H1 (cell line): Measurements from ENCODE around the gene CPLANE1. TPM values are rescaled to one million over a fixed set of nuclear protein-coding genes. Genes with fewer than 3 reads are reported as not detected.

Experiments used
- CTCF ChIA-PET: fragments of 300-600 bp; sonication (Branson Sonifier 250); formaldehyde crosslinking; loops from one replicate; lab custom pipeline; 2021; ENCODE audit not compliant: partially characterized antibody; lab: Charles Lee
- POLR2A ChIA-PET: fragments of 300-600 bp; sonication (Branson Sonifier 250); formaldehyde crosslinking; loops from one replicate; lab custom pipeline; 2021; ENCODE audit warnings: inconsistent platforms; ENCODE audit not compliant: partially characterized antibody; lab: Charles Lee
- DNase-seq, 2 experiments: peaks; one replicate each; pipeline versions ENCODE4 v3.0.0 to v3.0.0-alpha.2; 2010 to 2022; ENCODE audit warnings: low spot score in 2 of 2, low read depth in 1 of 2, mixed read lengths in 1 of 2
- FAIRE-seq: peaks from 2 replicates; lab custom pipeline; 2011; peaks lifted over from hg19 to GRCh38; lab: Jason Lieb, UNC
- H2AFZ ChIP-seq: 2 replicates; pipeline ENCODE4 v1.8.1; 2012; ENCODE audit warnings: low read length, inconsistent platforms
- H2AK5ac ChIP-seq: 2 replicates; pipeline ENCODE4 v1.6.1; 2013; ENCODE audit warnings: low read depth, low read length
- H2BK120ac ChIP-seq: replicated peaks from 2 replicates; pipeline ENCODE3; 2013; ENCODE audit warnings: low read depth, low read length, inconsistent platforms
- H2BK12ac ChIP-seq: 2 replicates; pipeline ENCODE4 v1.6.1; 2013; ENCODE audit warnings: low read depth, low read length
- H2BK15ac ChIP-seq: 2 replicates; pipeline ENCODE4 v1.6.1; 2013; ENCODE audit warnings: low read length
- H2BK20ac ChIP-seq: 2 replicates; pipeline ENCODE4 v1.6.1; 2013; ENCODE audit warnings: low read length
- H2BK5ac ChIP-seq: 2 replicates; pipeline ENCODE4 v1.6.1; 2013; ENCODE audit warnings: low read depth, low read length
- H3K14ac ChIP-seq: 2 replicates; pipeline ENCODE4 v1.6.1; 2013; ENCODE audit warnings: inconsistent platforms; ENCODE audit not compliant: insufficient read length
- H3K18ac ChIP-seq: 2 replicates; pipeline ENCODE4 v1.6.1; 2013; ENCODE audit warnings: low read length; ENCODE audit errors: extremely low read depth
- H3K23ac ChIP-seq: 2 replicates; pipeline ENCODE4 v1.6.1; 2013; ENCODE audit warnings: inconsistent platforms; ENCODE audit not compliant: insufficient read length
- H3K23me2 ChIP-seq: 2 replicates; pipeline ENCODE4 v1.6.1; 2013; ENCODE audit warnings: low read depth, low read length
- H3K27ac ChIP-seq: 2 replicates; pipeline ENCODE4 v1.6.1; 2011; ENCODE audit warnings: low read depth, low read length, inconsistent platforms
- H3K27me3 ChIP-seq, 4 experiments: replicated peaks in 1 of 4; 1 replicate in 1 of 4; 2 replicates in 3 of 4; pipeline versions ENCODE4 v1.6.1 to v1.8.1; 2011 to 2013; ENCODE audit warnings: low read length in 3 of 4, mild to moderate bottlenecking in 3 of 4, inconsistent platforms in 2 of 4, mixed read lengths in 2 of 4, moderate library complexity in 1 of 4; ENCODE audit not compliant: control insufficient read depth in 3 of 4, insufficient read depth in 3 of 4; ENCODE audit errors: extremely low read depth in 1 of 4
- H3K36me3 ChIP-seq, 4 experiments: 2 replicates each; pipeline versions ENCODE4 v1.6.1 to v1.8.1; 2011 to 2013; ENCODE audit warnings: mild to moderate bottlenecking in 4 of 4, low read length in 3 of 4, moderate library complexity in 2 of 4, control low read depth in 1 of 4, inconsistent platforms in 1 of 4; ENCODE audit not compliant: insufficient read depth in 4 of 4, control insufficient read depth in 2 of 4
- H3K4ac ChIP-seq: replicated peaks from 2 replicates; pipeline ENCODE3; 2013; ENCODE audit warnings: low read length, low read depth, mixed read lengths, inconsistent platforms; ENCODE audit not compliant: insufficient read length
- H3K4me1 ChIP-seq, 4 experiments: replicated peaks in 1 of 4; 1 replicate in 1 of 4; 2 replicates in 3 of 4; pipeline versions ENCODE4 v1.6.1 to v1.8.1; 2011 to 2013; ENCODE audit warnings: low read length in 3 of 4, inconsistent platforms in 2 of 4, mixed read lengths in 1 of 4; ENCODE audit not compliant: insufficient read depth in 4 of 4, control insufficient read depth in 3 of 4
- H3K4me2 ChIP-seq, 2 experiments: 2 replicates each; pipeline versions ENCODE4 v1.6.1 to v1.8.1; 2011 to 2013; ENCODE audit warnings: low read depth in 2 of 2, low read length in 2 of 2, control low read depth in 1 of 2, inconsistent platforms in 1 of 2, mild to moderate bottlenecking in 1 of 2; ENCODE audit not compliant: insufficient read depth in 1 of 2
- H3K4me3 ChIP-seq, 4 experiments: fragments of 200-600, 300-600 bp in 1 of 4; sonication (generic), shearing (Covaris generic), sonication (Bioruptor Twin) in 1 of 4; 2 replicates each; pipeline versions ENCODE4 v1.5.1 to v1.8.1; 2011 to 2016; ENCODE audit warnings: low read length in 4 of 4, low read depth in 3 of 4, control low read depth in 2 of 4, inconsistent platforms in 2 of 4, mild to moderate bottlenecking in 2 of 4, mixed read lengths in 1 of 4, moderate library complexity in 1 of 4; ENCODE audit not compliant: insufficient read depth in 2 of 4; ENCODE audit errors: extremely low read depth in 1 of 4
- H3K56ac ChIP-seq: replicated peaks from 2 replicates; pipeline ENCODE3; 2013; ENCODE audit warnings: low read depth, mild to moderate bottlenecking, mixed read lengths, low read length, inconsistent platforms; ENCODE audit not compliant: insufficient read length
- H3K79me1 ChIP-seq: 2 replicates; pipeline ENCODE4 v1.6.1; 2013; ENCODE audit warnings: low read depth, low read length, control low read depth
- H3K79me2 ChIP-seq, 2 experiments: 2 replicates each; pipeline versions ENCODE4 v1.6.1 to v1.8.1; 2012 to 2013; ENCODE audit warnings: low read length in 2 of 2, mild to moderate bottlenecking in 2 of 2, inconsistent platforms in 1 of 2; ENCODE audit not compliant: insufficient read depth in 2 of 2, control insufficient read depth in 1 of 2
- H3K9ac ChIP-seq, 4 experiments: replicated peaks in 1 of 4; 1 replicate in 1 of 4; 2 replicates in 3 of 4; pipeline versions ENCODE4 v1.6.1 to v1.8.1; 2011 to 2013; ENCODE audit warnings: low read depth in 3 of 4, low read length in 3 of 4, control low read depth in 2 of 4, mild to moderate bottlenecking in 2 of 4, moderate library complexity in 2 of 4, inconsistent platforms in 1 of 4; ENCODE audit errors: extremely low read depth in 1 of 4
- H3K9me3 ChIP-seq, 2 experiments: 2 replicates each; pipeline versions ENCODE4 v1.6.1 to v1.8.1; 2012 to 2013; ENCODE audit warnings: mild to moderate bottlenecking in 2 of 2, moderate library complexity in 2 of 2, control low read depth in 1 of 2, inconsistent platforms in 1 of 2, low read depth in 1 of 2, low read length in 1 of 2, mixed read lengths in 1 of 2; ENCODE audit not compliant: insufficient read depth in 2 of 2
- H4K20me1 ChIP-seq, 2 experiments: replicated peaks in 1 of 2; 2 replicates each; pipeline versions ENCODE3 to v1.8.1; 2011 to 2013; ENCODE audit warnings: inconsistent platforms in 2 of 2, low read length in 2 of 2, mild to moderate bottlenecking in 1 of 2; ENCODE audit not compliant: insufficient read depth in 2 of 2, control insufficient read depth in 1 of 2
- H4K5ac ChIP-seq: 2 replicates; pipeline ENCODE4 v1.6.1; 2013; ENCODE audit warnings: low read length, low read depth, mixed read lengths, inconsistent platforms; ENCODE audit not compliant: insufficient read length
- H4K8ac ChIP-seq: 2 replicates; pipeline ENCODE4 v1.8.0; 2013; ENCODE audit warnings: mild to moderate bottlenecking, moderate library complexity, low read length, inconsistent platforms; ENCODE audit not compliant: insufficient read depth; ENCODE audit errors: extremely low read depth
- H4K91ac ChIP-seq: replicated peaks from 2 replicates; pipeline ENCODE3; 2013; ENCODE audit warnings: low read length, mixed read lengths, inconsistent platforms; ENCODE audit not compliant: insufficient read length
- CEBPB ChIP-seq: IDR thresholded peaks from 2 replicates; pipeline ENCODE4 v1.6.1; 2012; ENCODE audit warnings: low read depth, low read length
- CHD1 ChIP-seq: IDR thresholded peaks from 2 replicates; pipeline ENCODE4 v1.6.1; 2012; ENCODE audit warnings: low read depth, low read length, improper control_type of control experiment
- GTF2F1 ChIP-seq: IDR thresholded peaks from 2 replicates; pipeline ENCODE4 v1.6.1; 2012; ENCODE audit warnings: low read depth, low read length, improper control_type of control experiment, borderline replicate concordance
- HDAC2 ChIP-seq, 2 experiments: fragments of 300-600 bp in 1 of 2; sonication (generic) in 1 of 2; IDR thresholded peaks; 2 replicates each; pipeline ENCODE4 v1.6.1; 2011 to 2012; ENCODE audit warnings: low read depth in 2 of 2, low read length in 2 of 2, mild to moderate bottlenecking in 2 of 2, moderate library complexity in 2 of 2, borderline replicate concordance in 1 of 2, inconsistent platforms in 1 of 2
- HDAC6 ChIP-seq: IDR thresholded peaks from one replicate; pipeline ENCODE4 v1.7.1; 2012; ENCODE audit warnings: low read depth, mild to moderate bottlenecking, inconsistent platforms, low read length, moderate library complexity
- JUN ChIP-seq: IDR thresholded peaks from 2 replicates; pipeline ENCODE4 v1.6.1; 2011; ENCODE audit warnings: low read depth, mild to moderate bottlenecking, improper control_type of control experiment, low read length
- KDM5A ChIP-seq: fragments of 200-600 bp; IDR thresholded peaks from 2 replicates; pipeline ENCODE4 v1.7.1; 2012; ENCODE audit warnings: mild to moderate bottlenecking, low read length, inconsistent platforms, mixed read lengths
- MAFK ChIP-seq: IDR thresholded peaks from 2 replicates; pipeline ENCODE4 v1.6.1; 2012; ENCODE audit warnings: low read depth, mild to moderate bottlenecking, improper control_type of control experiment, low read length
- SAP30 ChIP-seq: fragments of 300-600 bp; sonication (generic); IDR thresholded peaks from 2 replicates; pipeline ENCODE4 v1.7.1; 2012; ENCODE audit warnings: low read length, moderate library complexity, mild to moderate bottlenecking, inconsistent platforms; ENCODE audit not compliant: insufficient read depth, insufficient replicate concordance
- SIN3A ChIP-seq, 2 experiments: IDR thresholded peaks in 1 of 2; conservative IDR thresholded peaks in 1 of 2; 2 replicates each; pipeline ENCODE4 v1.6.1; 2011 to 2012; ENCODE audit warnings: low read length in 2 of 2, improper control_type of control experiment in 1 of 2, low read depth in 1 of 2, mild to moderate bottlenecking in 1 of 2
- SIX5 ChIP-seq: IDR thresholded peaks from 2 replicates; pipeline ENCODE4 v1.6.1; 2011; ENCODE audit warnings: mild to moderate bottlenecking, low read depth, low read length
- SP2 ChIP-seq: IDR thresholded peaks from 2 replicates; pipeline ENCODE4 v1.6.1; 2012; ENCODE audit warnings: mild to moderate bottlenecking, low read length, inconsistent platforms
- TCF12 ChIP-seq: IDR thresholded peaks from 2 replicates; pipeline ENCODE4 v1.6.1; 2011; ENCODE audit warnings: low read depth, mild to moderate bottlenecking, low read length
- YY1 ChIP-seq: IDR thresholded peaks from 2 replicates; pipeline ENCODE4 v1.6.1; 2011; ENCODE audit warnings: low read depth, mild to moderate bottlenecking, low read length
- WGBS, 2 experiments: shearing (Covaris generic) in 1 of 2; methylation state at CpG; one replicate each; pipeline versions ENCODE4 v1.1.6 to v1.1.7; 2013 to 2015; ENCODE audit warnings: low lambda C conversion rate in 2 of 2, mixed read lengths in 2 of 2, inconsistent platforms in 1 of 2, low coverage in 1 of 2, missing lambda C conversion rate in 1 of 2; ENCODE audit not compliant: insufficient replicate concordance in 2 of 2, insufficient coverage in 1 of 2, insufficient read length in 1 of 2; ENCODE audit errors: extremely low coverage in 1 of 2, missing lambda C conversion rate in 1 of 2; 5-methylcytosine and 5-hydroxymethylcytosine counted together
- polyA plus RNA-seq, 7 experiments: library from polyadenylated mRNA; depleted of rRNA in 3 of 7; stranded (reverse) in 5 of 7; unstranded in 2 of 7; fragments of >200 nt in 5 of 7; fragments of 200-250 nt in 2 of 7; gene quantifications; 1 replicate in 5 of 7; 2 replicates in 1 of 7; 4 replicates in 1 of 7; pipeline versions ENCODE4 v1.2.1 to v1.2.3, GENCODE V29; 2011 to 2013; ENCODE audit warnings: missing spikeins in 2 of 7, mixed read lengths in 2 of 7
- total RNA-seq: library from RNA; stranded (reverse); fragmentation: NEBNext Ultra II Directional; extraction: Animal tissue kit (Norgen Biotek cat#: 25700); gene quantifications from 2 replicates; pipeline ENCODE4 v1.2.1, GENCODE V29; 2021
- TF ChIP-seq, protein P1 (sequence below): IDR thresholded peaks from 2 replicates; pipeline ENCODE4 v1.6.1; 2012; ENCODE audit warnings: inconsistent platforms

CPLANE1 gene
- total and polyA plus RNA-seq, 2 of the 8 experiments (the other 6 are each of a cell fraction or from before 2014, with no cell fraction given) = 2.2 to 8.8 TPM

- Histone ChIP-seq H3K79me2 (no peaks in the 10 kb centered on the region), H4K91ac (no peak overlapping the region), H3K36me3 (peaks cover 0 to 10% (median 0%) of the 10 kb centered on the region in 4 experiments; a peak in 3 of 8 replicates), H3K9me3 (no peaks in the 10 kb centered on the region), H4K5ac (no peak overlapping the region), H3K4me2 (no peak overlapping the region), H3K4me1 (no peaks in the 10 kb centered on the region), H3K23me2 (no peaks in the 10 kb centered on the region), H2BK120ac (no peak overlapping the region), H4K8ac (no peak overlapping the region), H2BK12ac (no peak overlapping the region), H3K56ac (no peak overlapping the region), H2BK15ac (no peak overlapping the region), H3K4ac (no peak overlapping the region), H2BK5ac (no peak overlapping the region), H3K4me3 (no peak overlapping the region), H2AK5ac (no peak overlapping the region), H3K79me1 (no peaks in the 10 kb centered on the region), H3K9ac (no peak overlapping the region), H3K18ac (no peak overlapping the region), H4K20me1 (no peaks in the 10 kb centered on the region), H3K23ac (no peak overlapping the region), H3K27ac (no peak overlapping the region), H3K14ac (no peak overlapping the region), H3K27me3 (no peaks in the 10 kb centered on the region), H2BK20ac (no peak overlapping the region), H2AFZ (no peak overlapping the region)
- FAIRE-seq (no peak), DNase-seq (no peak)
- POLR2A ChIA-PET = no interaction called here
- CTCF ChIA-PET = no interaction called here
- 94% methylated on average over 3 of the region's 3 CpGs; no CpG with 5 or more reads in 1 of the 2 experiments for WGBS, 2 experiments
- TF ChIP-seq HDAC2 (IDR thresholded peaks at IDR 0.05; ENCODE audit: borderline replicate concordance in 1 of 2, low read depth in 2 of 2, low read length in 2 of 2) (no peak), CEBPB (no peak), SAP30 (no peak), SIN3A (conservative IDR thresholded peaks at IDR 0.05 in 1 of 2, IDR thresholded peaks at IDR 0.05 in 1 of 2; ENCODE audit: low read depth in 1 of 2, low read length in 2 of 2) (no peak), SP2 (no peak), KDM5A (no peak), CHD1 (no peak), SIX5 (no peak), HDAC6 (no peak), TCF12 (no peak), YY1 (no peak), JUN (no peak), GTF2F1 (no peak), MAFK (no peak)
- TF ChIP-seq, protein P1, sequence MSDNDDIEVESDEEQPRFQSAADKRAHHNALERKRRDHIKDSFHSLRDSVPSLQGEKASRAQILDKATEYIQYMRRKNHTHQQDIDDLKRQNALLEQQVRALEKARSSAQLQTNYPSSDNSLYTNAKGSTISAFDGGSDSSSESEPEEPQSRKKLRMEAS = no peak
These were observed 95.5 kb downstream of the CPLANE1 start for GRCh38 chr5:37153661-37154060.
